Gastrocnemius medialis (tissue), 4 donors: ENCODE results near the gene PKLR.

Experiments used
- POLR2A ChIP-seq, 2 donors: fragments of 450-650 bp; IDR thresholded peaks; one replicate each; pipeline ENCODE4 v1.6.1; 2017; ENCODE audit warnings: antibody characterized with exemption in 2 of 2, mild to moderate bottlenecking in 2 of 2, moderate library complexity in 2 of 2
- TF ChIP-seq, protein P1 (sequence below), 5 experiments: fragments of 450-650 bp in 3 of 5; fragments of 200-600 bp in 2 of 5; sonication (generic) in 2 of 5; IDR thresholded peaks in 4 of 5; conservative IDR thresholded peaks in 1 of 5; 1 replicate in 4 of 5; 2 replicates in 1 of 5; pipeline ENCODE4 v1.5.1; 2016 to 2019; ENCODE audit warnings: antibody characterized with exemption in 5 of 5, mild to moderate bottlenecking in 3 of 5, moderate library complexity in 3 of 5

DNA sequence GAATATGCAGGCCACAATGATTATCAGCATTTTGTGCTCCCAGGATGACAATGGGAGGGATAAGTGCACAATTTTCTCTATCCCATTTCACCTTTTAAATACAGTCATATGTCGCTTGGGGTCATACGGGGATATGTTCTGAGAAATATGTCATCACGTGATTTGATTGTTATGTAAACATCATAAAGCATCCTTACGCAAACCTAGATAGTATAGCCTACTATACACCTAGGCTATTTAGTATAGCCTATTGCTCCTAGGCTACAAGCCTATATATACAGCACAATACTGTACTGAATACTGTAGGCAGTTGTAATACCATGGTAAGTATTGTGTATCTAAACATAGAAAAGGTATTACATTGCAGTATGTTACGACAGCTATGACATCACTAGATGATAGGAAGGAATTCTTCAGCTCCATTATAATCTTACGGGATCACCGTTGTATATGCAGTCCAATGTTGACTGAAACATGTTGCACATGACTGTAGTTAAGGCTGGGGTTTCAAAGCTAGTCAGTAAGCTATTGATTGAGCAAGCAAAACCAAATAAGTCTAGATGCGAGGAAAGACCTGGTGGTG, 38.4 kb upstream of the PKLR start:
- TF ChIP-seq, protein P1, sequence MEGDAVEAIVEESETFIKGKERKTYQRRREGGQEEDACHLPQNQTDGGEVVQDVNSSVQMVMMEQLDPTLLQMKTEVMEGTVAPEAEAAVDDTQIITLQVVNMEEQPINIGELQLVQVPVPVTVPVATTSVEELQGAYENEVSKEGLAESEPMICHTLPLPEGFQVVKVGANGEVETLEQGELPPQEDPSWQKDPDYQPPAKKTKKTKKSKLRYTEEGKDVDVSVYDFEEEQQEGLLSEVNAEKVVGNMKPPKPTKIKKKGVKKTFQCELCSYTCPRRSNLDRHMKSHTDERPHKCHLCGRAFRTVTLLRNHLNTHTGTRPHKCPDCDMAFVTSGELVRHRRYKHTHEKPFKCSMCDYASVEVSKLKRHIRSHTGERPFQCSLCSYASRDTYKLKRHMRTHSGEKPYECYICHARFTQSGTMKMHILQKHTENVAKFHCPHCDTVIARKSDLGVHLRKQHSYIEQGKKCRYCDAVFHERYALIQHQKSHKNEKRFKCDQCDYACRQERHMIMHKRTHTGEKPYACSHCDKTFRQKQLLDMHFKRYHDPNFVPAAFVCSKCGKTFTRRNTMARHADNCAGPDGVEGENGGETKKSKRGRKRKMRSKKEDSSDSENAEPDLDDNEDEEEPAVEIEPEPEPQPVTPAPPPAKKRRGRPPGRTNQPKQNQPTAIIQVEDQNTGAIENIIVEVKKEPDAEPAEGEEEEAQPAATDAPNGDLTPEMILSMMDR (IDR thresholded peaks at IDR 0.05 in 4 of 5, conservative IDR thresholded peaks at IDR 0.05 in 1 of 5), result no peak
- no peak for TF ChIP-seq POLR2A (IDR thresholded peaks at IDR 0.05)
